Right lobe of liver (tissue), 4 donors: Measurements from ENCODE around the gene STX2.

Experiments used
- CTCF ChIP-seq, 4 donors: fragments of 200-600 bp in 3 of 4; fragments of 450-650 bp in 1 of 4; IDR thresholded peaks; one replicate each; pipeline versions ENCODE4 v1.5.1 to v1.8.0; 2016 to 2022; ENCODE audit warnings: antibody characterized with exemption in 4 of 4, mild to moderate bottlenecking in 2 of 4
- POLR2A ChIP-seq: fragments of 450-650 bp; IDR thresholded peaks from one replicate; pipeline ENCODE4 v1.6.1; 2017; ENCODE audit warnings: antibody characterized with exemption, mild to moderate bottlenecking
- donor health status: DM: no; HTN: no; CAD: no.
- donor health status: DM: no; HTN: no; CAD: no.
- donor health status: DM: no; HTN: yes; CAD: no.

- TF ChIP-seq CTCF (IDR thresholded peaks at IDR 0.05) (no peak), POLR2A (no peak)
These were observed 35.6 kb upstream of the STX2 start for GRCh38 chr12:130874696-130875095.
